Measurements from ENCODE around the gene MED17. TPM values are rescaled to one million over a fixed set of nuclear protein-coding genes. Genes with fewer than 3 reads are reported as not detected.

The MED17 gene
- total and polyA plus RNA-seq, 2 of the 13 experiments (the other 11 are each of a cell fraction or from before 2014, with no cell fraction given): 23.1 to 37.0 TPM

DNA sequence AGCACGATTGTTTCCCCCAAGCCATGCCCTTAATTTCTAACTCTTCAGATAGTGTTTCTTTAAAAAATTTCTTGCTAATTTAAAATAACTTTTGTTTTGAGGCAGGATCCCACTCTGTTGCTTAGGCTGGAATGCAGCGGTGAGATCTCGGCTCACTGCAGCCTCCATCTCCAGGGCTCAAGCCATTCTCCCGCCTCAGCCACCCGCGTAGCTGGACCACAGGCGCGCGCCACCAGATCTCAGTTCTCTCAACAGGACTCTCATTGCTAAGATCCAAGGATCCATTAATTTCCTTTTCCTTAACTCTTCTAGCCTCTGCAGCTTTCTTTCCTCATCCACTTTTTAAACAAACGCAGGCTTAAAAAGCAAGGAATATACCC is 327 bp upstream of the MED17 start (continued):
- TF ChIP-seq, protein P1, sequence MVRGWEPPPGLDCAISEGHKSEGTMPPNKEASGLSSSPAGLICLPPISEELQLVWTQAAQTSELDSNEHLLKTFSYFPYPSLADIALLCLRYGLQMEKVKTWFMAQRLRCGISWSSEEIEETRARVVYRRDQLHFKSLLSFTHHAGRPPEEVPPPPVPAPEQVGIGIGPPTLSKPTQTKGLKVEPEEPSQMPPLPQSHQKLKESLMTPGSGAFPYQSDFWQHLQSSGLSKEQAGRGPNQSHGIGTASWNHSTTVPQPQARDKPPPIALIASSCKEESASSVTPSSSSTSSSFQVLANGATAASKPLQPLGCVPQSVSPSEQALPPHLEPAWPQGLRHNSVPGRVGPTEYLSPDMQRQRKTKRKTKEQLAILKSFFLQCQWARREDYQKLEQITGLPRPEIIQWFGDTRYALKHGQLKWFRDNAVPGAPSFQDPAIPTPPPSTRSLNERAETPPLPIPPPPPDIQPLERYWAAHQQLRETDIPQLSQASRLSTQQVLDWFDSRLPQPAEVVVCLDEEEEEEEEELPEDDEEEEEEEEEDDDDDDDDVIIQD (CRISPR knock-in tag; IDR thresholded peaks at IDR 0.05; ENCODE audit: low read depth): no peak
- no peak for TF ChIP-seq FOXA1 (IDR thresholded peaks at IDR 0.05)
- no peak for TF ChIP-seq FOXA1 (CRISPR knock-in tag; IDR thresholded peaks at IDR 0.05)
- TF ChIP-seq, protein P2, sequence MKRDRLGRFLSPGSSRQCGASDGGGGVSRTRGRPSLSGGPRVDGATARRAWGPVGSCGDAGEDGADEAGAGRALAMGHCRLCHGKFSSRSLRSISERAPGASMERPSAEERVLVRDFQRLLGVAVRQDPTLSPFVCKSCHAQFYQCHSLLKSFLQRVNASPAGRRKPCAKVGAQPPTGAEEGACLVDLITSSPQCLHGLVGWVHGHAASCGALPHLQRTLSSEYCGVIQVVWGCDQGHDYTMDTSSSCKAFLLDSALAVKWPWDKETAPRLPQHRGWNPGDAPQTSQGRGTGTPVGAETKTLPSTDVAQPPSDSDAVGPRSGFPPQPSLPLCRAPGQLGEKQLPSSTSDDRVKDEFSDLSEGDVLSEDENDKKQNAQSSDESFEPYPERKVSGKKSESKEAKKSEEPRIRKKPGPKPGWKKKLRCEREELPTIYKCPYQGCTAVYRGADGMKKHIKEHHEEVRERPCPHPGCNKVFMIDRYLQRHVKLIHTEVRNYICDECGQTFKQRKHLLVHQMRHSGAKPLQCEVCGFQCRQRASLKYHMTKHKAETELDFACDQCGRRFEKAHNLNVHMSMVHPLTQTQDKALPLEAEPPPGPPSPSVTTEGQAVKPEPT (CRISPR knock-in tag; IDR thresholded peaks at IDR 0.05; ENCODE audit: low read depth): 0 out of 2 replicates have a peak, but pooled peaks have one; percentile 17
- no peak for TF ChIP-seq HOXA7 (CRISPR knock-in tag; IDR thresholded peaks at IDR 0.05)
- TF ChIP-seq ZNF343 (CRISPR knock-in tag; IDR thresholded peaks at IDR 0.05): no peak
- no peak for TF ChIP-seq NCOR1 (IDR thresholded peaks at IDR 0.05; ENCODE audit: borderline replicate concordance, low read length)
- TF ChIP-seq, protein P3, sequence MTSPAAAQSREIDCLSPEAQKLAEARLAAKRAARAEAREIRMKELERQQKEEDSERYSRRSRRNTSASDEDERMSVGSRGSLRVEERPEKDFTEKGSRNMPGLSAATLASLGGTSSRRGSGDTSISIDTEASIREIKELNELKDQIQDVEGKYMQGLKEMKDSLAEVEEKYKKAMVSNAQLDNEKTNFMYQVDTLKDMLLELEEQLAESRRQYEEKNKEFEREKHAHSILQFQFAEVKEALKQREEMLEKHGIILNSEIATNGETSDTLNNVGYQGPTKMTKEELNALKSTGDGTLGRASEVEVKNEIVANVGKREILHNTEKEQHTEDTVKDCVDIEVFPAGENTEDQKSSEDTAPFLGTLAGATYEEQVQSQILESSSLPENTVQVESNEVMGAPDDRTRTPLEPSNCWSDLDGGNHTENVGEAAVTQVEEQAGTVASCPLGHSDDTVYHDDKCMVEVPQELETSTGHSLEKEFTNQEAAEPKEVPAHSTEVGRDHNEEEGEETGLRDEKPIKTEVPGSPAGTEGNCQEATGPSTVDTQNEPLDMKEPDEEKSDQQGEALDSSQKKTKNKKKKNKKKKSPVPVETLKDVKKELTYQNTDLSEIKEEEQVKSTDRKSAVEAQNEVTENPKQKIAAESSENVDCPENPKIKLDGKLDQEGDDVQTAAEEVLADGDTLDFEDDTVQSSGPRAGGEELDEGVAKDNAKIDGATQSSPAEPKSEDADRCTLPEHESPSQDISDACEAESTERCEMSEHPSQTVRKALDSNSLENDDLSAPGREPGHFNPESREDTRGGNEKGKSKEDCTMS (CRISPR knock-in tag; conservative IDR thresholded peaks at IDR 0.05): no peak
- TF ChIP-seq, protein P4, sequence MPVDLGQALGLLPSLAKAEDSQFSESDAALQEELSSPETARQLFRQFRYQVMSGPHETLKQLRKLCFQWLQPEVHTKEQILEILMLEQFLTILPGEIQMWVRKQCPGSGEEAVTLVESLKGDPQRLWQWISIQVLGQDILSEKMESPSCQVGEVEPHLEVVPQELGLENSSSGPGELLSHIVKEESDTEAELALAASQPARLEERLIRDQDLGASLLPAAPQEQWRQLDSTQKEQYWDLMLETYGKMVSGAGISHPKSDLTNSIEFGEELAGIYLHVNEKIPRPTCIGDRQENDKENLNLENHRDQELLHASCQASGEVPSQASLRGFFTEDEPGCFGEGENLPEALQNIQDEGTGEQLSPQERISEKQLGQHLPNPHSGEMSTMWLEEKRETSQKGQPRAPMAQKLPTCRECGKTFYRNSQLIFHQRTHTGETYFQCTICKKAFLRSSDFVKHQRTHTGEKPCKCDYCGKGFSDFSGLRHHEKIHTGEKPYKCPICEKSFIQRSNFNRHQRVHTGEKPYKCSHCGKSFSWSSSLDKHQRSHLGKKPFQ (CRISPR knock-in tag; IDR thresholded peaks at IDR 0.05; ENCODE audit: insufficient replicate concordance): no peak
- TF ChIP-seq SRSF1 (optimal IDR thresholded peaks at IDR 0.05; ENCODE audit: low read depth, low read length): peak; percentile 4
- no peak for TF ChIP-seq SYNCRIP (IDR thresholded peaks at IDR 0.05; ENCODE audit: insufficient read depth, low read depth, low read length)
- no peak for TF ChIP-seq RFX3 (CRISPR knock-in tag; IDR thresholded peaks at IDR 0.05)
- no peak for TF ChIP-seq SAP130 (CRISPR knock-in tag; IDR thresholded peaks at IDR 0.05; ENCODE audit: low read depth)
- TF ChIP-seq ARHGAP35 (CRISPR knock-in tag; IDR thresholded peaks at IDR 0.05; ENCODE audit: borderline replicate concordance): no peak
- no peak for TF ChIP-seq ZNF724P (CRISPR knock-in tag; IDR thresholded peaks at IDR 0.05; ENCODE audit: borderline replicate concordance)
- TF ChIP-seq ZZZ3 (CRISPR knock-in tag; IDR thresholded peaks at IDR 0.05; ENCODE audit: borderline replicate concordance): 0 out of 2 replicates have a peak, but pooled peaks have one; percentile 8
- TF ChIP-seq, protein P5, sequence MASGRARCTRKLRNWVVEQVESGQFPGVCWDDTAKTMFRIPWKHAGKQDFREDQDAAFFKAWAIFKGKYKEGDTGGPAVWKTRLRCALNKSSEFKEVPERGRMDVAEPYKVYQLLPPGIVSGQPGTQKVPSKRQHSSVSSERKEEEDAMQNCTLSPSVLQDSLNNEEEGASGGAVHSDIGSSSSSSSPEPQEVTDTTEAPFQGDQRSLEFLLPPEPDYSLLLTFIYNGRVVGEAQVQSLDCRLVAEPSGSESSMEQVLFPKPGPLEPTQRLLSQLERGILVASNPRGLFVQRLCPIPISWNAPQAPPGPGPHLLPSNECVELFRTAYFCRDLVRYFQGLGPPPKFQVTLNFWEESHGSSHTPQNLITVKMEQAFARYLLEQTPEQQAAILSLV (CRISPR knock-in tag; IDR thresholded peaks at IDR 0.05; ENCODE audit: borderline replicate concordance): no peak
- TF ChIP-seq ZFP36L1 (CRISPR knock-in tag; IDR thresholded peaks at IDR 0.05): 0 out of 2 replicates have a peak, but pooled peaks have one; percentile 57
- no peak for TF ChIP-seq ZNF451 (CRISPR knock-in tag; IDR thresholded peaks at IDR 0.05)

Measured in HepG2 (cell line).